Heart right ventricle (tissue), 16 donors: ENCODE measurements around the gene XPO1. TPM values are rescaled to one million over a fixed set of nuclear protein-coding genes. Genes with fewer than 3 reads are reported as not detected.
A peak's percentile ranks its signal among the peaks of the same experiment; 100 is the strongest.

Experiments used
- ATAC-seq, 8 donors: fragments of 200-7000 bp; cut with Tn5 transposase; one replicate each; pipeline ENCODE4 v1.9.1; 2020; ENCODE audit warnings: mild to moderate bottlenecking in 8 of 8, moderate library complexity in 8 of 8, moderate number of reproducible peaks in 1 of 8
- DNase-seq, 2 donors: peaks; one replicate each; pipeline ENCODE4 v3.0.0-alpha.2; 2020
- H3K27ac ChIP-seq, 10 donors: fragments of 200-600 bp; sonication (generic) in 2 of 10; one replicate each; pipeline versions ENCODE4 v1.5.0 to v1.8.0; 2020 to 2022; ENCODE audit warnings: mild to moderate bottlenecking in 3 of 10
- H3K27me3 ChIP-seq, 7 donors: fragments of 200-600 bp; one replicate each; pipeline ENCODE4 v1.8.0; 2021 to 2022; ENCODE audit warnings: mild to moderate bottlenecking in 2 of 7
- H3K36me3 ChIP-seq, 9 donors: fragments of 200-600 bp; sonication (generic) in 1 of 9; one replicate each; pipeline versions ENCODE4 v1.5.0 to v1.8.0; 2020 to 2022; ENCODE audit warnings: mild to moderate bottlenecking in 2 of 9
- H3K4me1 ChIP-seq, 9 donors: fragments of 200-600 bp; sonication (generic) in 1 of 9; one replicate each; pipeline versions ENCODE4 v1.5.0 to v1.8.0; 2020 to 2022; ENCODE audit warnings: mild to moderate bottlenecking in 4 of 9
- H3K4me3 ChIP-seq, 10 donors: fragments of 200-600 bp; sonication (generic) in 2 of 10; one replicate each; pipeline versions ENCODE4 v1.5.0 to v1.8.0; 2020 to 2022; ENCODE audit warnings: mild to moderate bottlenecking in 7 of 10, moderate library complexity in 2 of 10
- H3K9me3 ChIP-seq, 11 donors: fragments of 200-600 bp in 10 of 11; sonication (generic) in 2 of 11; one replicate each; pipeline versions ENCODE4 v1.5.0 to v1.8.0; 2013 to 2022; ENCODE audit warnings: mild to moderate bottlenecking in 2 of 11, control low read depth in 1 of 11, moderate library complexity in 1 of 11
- WGBS, 2 donors: extraction: QIAGEN DNeasy Blood & Tissue Kit; methylation state at CpG; one replicate each; pipeline ENCODE4 v1.1.7; 2013; ENCODE audit warnings: inconsistent platforms in 1 of 2; 5-methylcytosine and 5-hydroxymethylcytosine counted together
- intact Hi-C, 10 donors: fragments of 100-400 bp; cut with DNase I; formaldehyde crosslinking; loops; one replicate each; pipeline versions ENCODE4 v1.11.1 to v1.14.2; 2022
- polyA plus RNA-seq, 2 donors: library from polyadenylated mRNA; stranded (reverse); fragments of 200-250 nt; gene quantifications; one replicate each; pipeline ENCODE4 v1.2.3, GENCODE V29; 2013
- total RNA-seq, 10 donors: library from RNA; stranded (reverse); fragmentation: NEBNext Ultra II Directional in 3 of 10; extraction: Animal tissue kit (Norgen Biotek cat#: 25700) in 3 of 10; gene quantifications; one replicate each; pipeline versions ENCODE4 v1.2.1 to v1.2.4, GENCODE V29; 2021 to 2023
- TF ChIP-seq, protein P1 (sequence below), 9 donors: fragments of 200-600 bp; sonication (generic) in 2 of 9; IDR thresholded peaks; one replicate each; pipeline versions ENCODE4 v1.5.0 to v1.8.0; 2021 to 2022; ENCODE audit warnings: antibody characterized with exemption in 9 of 9, mild to moderate bottlenecking in 5 of 9, moderate library complexity in 1 of 9
- donor health status: Arrhythmogenic right ventricular cardiomyopathy.
- donor health status: ischemic (EF 13 %, LVEDD 7.1; RV severe dilation, severe dysfunction).
- donor health status: healthy with polysubstance abuse.
- donor health status: DM: no; HTN: yes; CAD: no.
- donor health status: DM: no; HTN: no; CAD: no.
- donor health status: ischemic (EF 25% LVEDD 6.9; RV normal size, moderate dysfunction).
- donor health status: ischemic (EF 25% LVEDD 5.7; RV mildly dilated, moderate dysfunction).
- donor health status: healthy.
- donor health status: DM: yes; HTN: yes; CAD: no.
- donor health status: Ischemic cardiomyopathy.
- donor health status: ischemic (EF 35%, LVEDD 5.7; RV mildly dilated, moderate dysfunction).
- donor health status: nonischemic (EF 11% LVEDD 7.7; RV severe dilation, severe dysfunction).
- donor health status: DM: yes; HTN: yes; CAD: no.
- donor health status: PGD.
- donor health status: ischemic (EF 29% LVEDD 5.4; RV normal size, mild dysfunction).
- donor health status: nonischemic (EF 23%, LVEDD 6.1; RV moderate dilation, normal function).

The XPO1 gene
- total and polyA plus RNA-seq, 12 donors = 49.2 to 77.3 (median 66.3) TPM

DNA sequence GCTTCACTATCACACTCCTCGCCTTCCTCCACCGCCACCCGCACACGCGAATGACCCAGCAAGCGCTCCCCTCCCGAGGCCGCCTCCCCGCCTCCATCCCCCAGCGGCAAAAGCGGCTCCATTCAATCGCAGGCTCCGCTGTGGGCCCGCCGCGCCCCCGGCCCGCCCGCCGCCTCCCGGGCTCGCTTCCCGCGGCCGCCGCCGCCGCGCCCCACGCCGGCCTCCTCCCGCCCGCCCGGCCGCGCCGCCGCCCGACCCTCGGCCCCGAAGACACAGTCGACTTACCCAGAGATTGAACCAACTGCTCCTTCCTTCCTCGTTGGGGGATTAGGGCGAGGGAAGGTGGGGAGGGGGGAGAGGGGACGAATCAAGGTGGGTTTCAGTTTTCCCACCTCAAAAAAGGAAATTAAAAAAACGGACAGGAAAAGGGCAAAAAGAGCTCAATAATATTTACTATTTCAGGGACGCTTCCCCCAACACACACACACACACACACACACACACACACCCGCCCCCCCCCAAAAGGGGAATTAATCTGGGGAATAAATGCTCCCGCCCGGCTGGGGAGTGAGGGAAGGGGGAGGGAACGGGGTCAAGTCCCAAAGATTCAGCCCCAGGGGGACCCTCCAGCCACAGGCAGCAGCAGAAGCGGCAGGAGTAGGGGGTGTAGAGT, 743 bp downstream of the XPO1 start:
- Histone ChIP-seq H3K4me1 (peaks cover 0 to 44% (median 35%) of the 10 kb centered on the region in 9 donors), H3K4me3 (peak overlapping the region; percentile 58 to 81 (median 72)), H3K36me3 (peaks cover 0 to 10% (median 0%) of the 10 kb centered on the region in 9 donors), H3K27me3 (no peaks in the 10 kb centered on the region), H3K27ac (peak overlapping the region; percentile 85 to 99 (median 94)), H3K9me3 (no peaks in the 10 kb centered on the region)
- intact Hi-C loops = loop anchor here in 8 of 10 donors (2.0 to 10.0 kb wide), 11 partner anchors 63 to 657 kb away; partner anchors contain the start of genes USP34 (in 5 of the 8), FAM161A (in 2 of the 8) and B3GNT2 (in 1 of the 8)
- ATAC-seq (peak in 1 of 8 donors; percentile 1), DNase-seq (peak; percentile 56)
- 0 to 1% methylated on average over 51 to 52 of the region's 52 CpGs for WGBS, 2 donors
- TF ChIP-seq, protein P1, sequence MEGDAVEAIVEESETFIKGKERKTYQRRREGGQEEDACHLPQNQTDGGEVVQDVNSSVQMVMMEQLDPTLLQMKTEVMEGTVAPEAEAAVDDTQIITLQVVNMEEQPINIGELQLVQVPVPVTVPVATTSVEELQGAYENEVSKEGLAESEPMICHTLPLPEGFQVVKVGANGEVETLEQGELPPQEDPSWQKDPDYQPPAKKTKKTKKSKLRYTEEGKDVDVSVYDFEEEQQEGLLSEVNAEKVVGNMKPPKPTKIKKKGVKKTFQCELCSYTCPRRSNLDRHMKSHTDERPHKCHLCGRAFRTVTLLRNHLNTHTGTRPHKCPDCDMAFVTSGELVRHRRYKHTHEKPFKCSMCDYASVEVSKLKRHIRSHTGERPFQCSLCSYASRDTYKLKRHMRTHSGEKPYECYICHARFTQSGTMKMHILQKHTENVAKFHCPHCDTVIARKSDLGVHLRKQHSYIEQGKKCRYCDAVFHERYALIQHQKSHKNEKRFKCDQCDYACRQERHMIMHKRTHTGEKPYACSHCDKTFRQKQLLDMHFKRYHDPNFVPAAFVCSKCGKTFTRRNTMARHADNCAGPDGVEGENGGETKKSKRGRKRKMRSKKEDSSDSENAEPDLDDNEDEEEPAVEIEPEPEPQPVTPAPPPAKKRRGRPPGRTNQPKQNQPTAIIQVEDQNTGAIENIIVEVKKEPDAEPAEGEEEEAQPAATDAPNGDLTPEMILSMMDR (IDR thresholded peaks at IDR 0.05) = no peak

DNA sequence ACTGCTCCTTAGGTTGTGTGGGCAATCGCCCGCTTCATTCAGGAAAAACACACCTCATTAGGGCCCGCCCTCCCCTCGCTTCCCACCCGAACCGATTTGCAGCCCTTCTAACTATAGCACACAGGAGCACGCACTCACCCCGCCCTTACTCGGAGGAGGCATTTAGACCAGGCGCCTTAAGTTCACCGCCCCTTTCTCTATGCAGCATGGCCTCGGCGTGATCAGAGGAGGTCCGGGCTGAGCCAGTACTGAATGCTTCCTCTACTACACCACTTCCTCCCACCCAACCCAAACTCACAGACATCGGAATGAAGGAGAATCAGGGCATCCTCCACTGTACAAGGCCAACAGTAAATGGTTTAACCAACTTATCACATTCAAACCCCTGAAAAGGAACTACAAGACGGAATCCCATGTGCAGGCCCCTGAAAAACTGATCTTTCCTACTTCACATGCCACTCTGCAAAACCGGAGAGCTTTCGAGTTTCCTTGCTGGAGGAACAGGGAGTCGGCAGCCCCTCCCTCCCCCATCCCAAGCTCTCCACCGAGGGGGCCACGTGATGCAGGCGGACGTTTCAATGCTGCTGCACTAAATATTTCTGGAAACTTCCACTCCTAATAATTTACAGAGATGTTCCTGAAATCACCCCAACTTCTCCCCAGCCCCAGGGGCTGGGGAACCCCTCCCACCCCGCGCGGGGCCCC, 1.4 kb downstream of the XPO1 start:
- Histone ChIP-seq H3K9me3 (no peaks in the 10 kb centered on the region), H3K36me3 (peaks cover 0 to 17% (median 0%) of the 10 kb centered on the region in 9 donors), H3K27ac (peak overlapping the region; percentile 85 to 99 (median 94)), H3K4me1 (peaks cover 0 to 44% (median 35%) of the 10 kb centered on the region in 9 donors), H3K4me3 (peak overlapping the region; percentile 39 to 81 (median 72)), H3K27me3 (no peaks in the 10 kb centered on the region)
- peak; percentile 79 to 88 for DNase-seq
- TF ChIP-seq, protein P1 (IDR thresholded peaks at IDR 0.05) = no peak
- intact Hi-C loops = loop anchor here in 8 of 10 donors (1.0 to 10.0 kb wide), 12 partner anchors 62 to 658 kb away; partner anchors contain the start of genes USP34 (in 5 of the 8), FAM161A (in 2 of the 8), B3GNT2 (in 1 of the 8) and CCT4 (in 1 of the 8)
- peak; percentile 57 to 79 (median 68) for ATAC-seq
- WGBS, 2 donors = 0 to 1% methylated on average over 26 of the region's 26 CpGs

DNA sequence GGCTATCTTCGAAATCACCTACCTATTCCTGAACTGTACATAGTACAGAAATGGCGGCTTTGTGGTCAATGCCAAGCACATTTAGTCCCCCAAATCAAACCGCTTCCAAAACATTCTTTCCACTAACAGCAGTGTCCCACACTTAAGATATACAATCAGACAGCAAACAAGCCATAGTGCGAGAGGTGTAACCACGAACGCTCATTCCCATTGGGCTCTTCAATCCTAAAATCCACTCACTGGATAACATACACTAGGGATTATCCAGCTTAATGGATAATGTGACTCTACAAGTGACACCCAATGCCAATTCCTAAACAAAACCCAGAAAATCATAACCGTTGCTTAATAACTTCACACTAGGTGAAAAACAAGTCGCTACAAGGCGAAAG, 2.0 kb downstream of the XPO1 start:
- intact Hi-C loops = loop anchor here in 8 of 10 donors (1.0 to 10.0 kb wide), 12 partner anchors 61 to 659 kb away; partner anchors contain the start of genes USP34 (in 5 of the 8), FAM161A (in 2 of the 8), B3GNT2 (in 1 of the 8) and CCT4 (in 1 of the 8)
- ATAC-seq (no peak), DNase-seq (no peak)
- Histone ChIP-seq H3K4me1 (peaks cover 0 to 45% (median 35%) of the 10 kb centered on the region in 9 donors), H3K27ac (peak overlapping the region; percentile 85 to 99 (median 94)), H3K36me3 (peaks cover 0 to 23% (median 0%) of the 10 kb centered on the region in 9 donors), H3K27me3 (no peaks in the 10 kb centered on the region), H3K9me3 (no peaks in the 10 kb centered on the region), H3K4me3 (peak overlapping the region; percentile 39 to 81 (median 72))
- TF ChIP-seq, protein P1 (IDR thresholded peaks at IDR 0.05) = no peak
- WGBS, 2 donors = 0 to 1% methylated on average over 9 of the region's 9 CpGs

DNA sequence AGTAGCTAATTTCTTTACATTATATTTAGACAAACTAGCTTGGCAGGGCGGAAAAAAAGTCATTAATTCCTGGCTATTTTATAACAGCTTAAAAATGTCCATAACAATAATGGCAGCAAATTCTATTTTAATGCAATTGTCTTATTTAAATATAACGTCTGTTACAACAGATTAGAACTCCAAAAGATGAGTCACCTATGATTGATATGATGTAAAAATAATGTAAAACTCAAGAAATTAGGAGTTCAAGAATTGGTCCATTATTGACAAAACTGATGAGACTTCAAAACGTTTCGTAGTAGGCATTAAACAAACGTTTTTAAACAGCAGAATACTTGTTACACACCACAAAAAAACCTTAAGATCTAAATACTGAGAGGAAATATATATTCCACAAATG, 2.7 kb downstream of the XPO1 start:
- H3K9me3 ChIP-seq = no peaks in the 10 kb centered on the region
- no peaks in the 10 kb centered on the region for H3K27me3 ChIP-seq
- 14 to 19% methylated on average over 5 of the region's 5 CpGs for WGBS, 2 donors
- H3K4me1 ChIP-seq = peaks cover 0 to 52% (median 39%) of the 10 kb centered on the region in 9 donors
- DNase-seq = no peak
- intact Hi-C loops = loop anchor here in 8 of 10 donors (5.0 to 10.0 kb wide), 10 partner anchors 61 to 659 kb away; partner anchors contain the start of genes USP34 (in 5 of the 8), FAM161A (in 2 of the 8) and B3GNT2 (in 1 of the 8)
- TF ChIP-seq, protein P1 (IDR thresholded peaks at IDR 0.05) = no peak
- H3K4me3 ChIP-seq = peak overlapping the region; percentile 39 to 81 (median 72)
- H3K27ac ChIP-seq = peak overlapping the region in 9 of 10 donors; percentile 85 to 99 (median 94)
- peaks cover 0 to 24% (median 0%) of the 10 kb centered on the region in 9 donors for H3K36me3 ChIP-seq
- ATAC-seq = no peak
